Epidermal melanocyte (primary cell): ENCODE data around the gene HARS1.
"Not testable (repeated sequence)": the region's sequence is repeated elsewhere in the genome, so short reads cannot be mapped to it uniquely, and the experiment has no call there.

Experiments
- DNase-seq: peaks from one replicate; pipeline ENCODE4 v3.0.0; 2011; ENCODE audit warnings: low spot score; ENCODE audit not compliant: insufficient read length

The HARS1 gene, protein sequence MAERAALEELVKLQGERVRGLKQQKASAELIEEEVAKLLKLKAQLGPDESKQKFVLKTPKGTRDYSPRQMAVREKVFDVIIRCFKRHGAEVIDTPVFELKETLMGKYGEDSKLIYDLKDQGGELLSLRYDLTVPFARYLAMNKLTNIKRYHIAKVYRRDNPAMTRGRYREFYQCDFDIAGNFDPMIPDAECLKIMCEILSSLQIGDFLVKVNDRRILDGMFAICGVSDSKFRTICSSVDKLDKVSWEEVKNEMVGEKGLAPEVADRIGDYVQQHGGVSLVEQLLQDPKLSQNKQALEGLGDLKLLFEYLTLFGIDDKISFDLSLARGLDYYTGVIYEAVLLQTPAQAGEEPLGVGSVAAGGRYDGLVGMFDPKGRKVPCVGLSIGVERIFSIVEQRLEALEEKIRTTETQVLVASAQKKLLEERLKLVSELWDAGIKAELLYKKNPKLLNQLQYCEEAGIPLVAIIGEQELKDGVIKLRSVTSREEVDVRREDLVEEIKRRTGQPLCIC

GRCh38 chr5:140690941-140691924 is at the start of gene HARS1, which contains the start of gene HARS2:
HARS1 (minus strand) TSS chr5:140691370; CDS start chr5:140691304, 66 bp downstream.
HARS2 (plus strand) TSS chr5:140691455; CDS start chr5:140691649, 194 bp downstream.
- DNase-seq, result peak; percentile 93

DNA sequence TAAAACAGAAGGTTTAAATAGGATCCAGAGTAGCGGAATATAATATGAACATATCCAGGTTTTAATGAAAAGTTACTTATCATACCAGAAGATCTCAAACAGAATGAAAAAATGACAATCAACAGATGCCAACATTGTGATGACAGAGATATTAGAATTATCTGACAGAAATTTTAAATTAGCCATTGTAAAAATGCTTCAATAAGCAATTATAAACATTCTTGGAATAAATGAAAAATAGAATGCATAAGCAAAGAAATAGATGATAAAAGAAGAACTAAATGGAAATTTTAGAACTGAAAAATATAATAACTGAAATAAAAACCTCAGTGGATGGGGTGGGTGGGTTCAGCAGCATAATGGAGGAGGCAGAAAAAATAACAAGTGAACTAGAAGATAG is 46.3 kb upstream of the HARS1 start:
- DNase-seq, result no peak

DNA sequence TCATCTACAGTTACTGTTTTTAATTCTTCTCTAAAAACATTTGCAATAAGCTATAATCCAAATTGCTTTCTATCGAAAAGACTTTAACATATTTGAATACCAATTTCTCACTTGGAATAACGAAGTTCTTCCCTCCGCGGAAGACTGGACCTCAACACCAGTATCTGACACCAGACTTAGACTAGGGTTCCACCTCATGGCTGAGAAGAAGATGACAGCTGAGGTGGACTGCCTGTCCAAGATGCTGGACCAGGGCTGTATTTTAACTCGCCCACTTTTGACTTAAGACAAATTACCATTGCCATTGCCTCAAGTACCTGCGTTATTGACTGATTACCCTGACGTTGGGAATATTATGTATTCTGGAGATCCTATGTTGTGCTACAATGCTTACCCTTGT is 43.2 kb upstream of the HARS1 start:
- DNase-seq, result no peak

DNA sequence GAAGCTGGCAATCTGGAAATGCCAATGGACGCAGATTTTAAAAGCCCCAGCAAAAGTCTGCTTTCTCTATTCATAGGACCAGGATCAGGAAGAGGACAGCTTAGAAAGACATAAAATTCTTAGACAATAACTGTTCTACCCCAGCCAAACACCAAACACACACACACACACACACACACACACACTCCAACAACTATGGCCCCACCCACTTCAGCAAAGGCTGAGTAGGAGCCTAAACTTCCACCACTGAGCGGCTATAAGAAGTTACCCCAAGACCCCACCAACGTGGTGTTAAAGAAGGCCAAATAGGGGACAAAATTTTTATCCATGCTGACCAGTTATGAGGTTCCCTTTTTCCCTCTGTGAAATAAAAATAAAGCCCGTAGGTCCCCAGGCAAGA is 41.9 kb upstream of the HARS1 start:
- no peak for DNase-seq

GRCh38 chr5:140725799-140726471 is 34.8 kb upstream of the HARS1 start:
- peak; percentile 17 for DNase-seq

- not testable (repeated sequence) for DNase-seq
Observed at GRCh38 chr5:140721395-140721794, 30.2 kb upstream of the HARS1 start.

DNA sequence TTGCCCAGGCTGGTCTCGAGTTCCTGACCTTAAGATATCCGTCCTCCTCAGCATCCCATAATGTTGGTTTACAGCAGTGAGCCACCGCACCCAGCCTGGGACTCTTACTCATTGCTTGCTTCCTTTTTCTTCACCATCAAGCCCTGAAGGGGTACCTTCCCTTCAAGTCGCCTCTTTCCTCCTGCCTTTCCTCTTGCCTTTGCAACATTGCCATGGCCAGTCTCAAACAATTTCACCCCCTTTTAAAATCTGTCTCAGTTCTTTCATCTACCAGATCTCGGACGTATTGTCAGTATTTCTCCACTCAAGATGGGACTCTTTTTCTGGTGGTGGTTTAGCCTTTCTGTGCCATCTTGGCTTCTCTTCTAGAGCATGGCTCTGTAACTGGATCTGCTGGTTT is 29.6 kb upstream of the HARS1 start:
- not testable (repeated sequence) for DNase-seq

- no peak for DNase-seq
Observed at GRCh38 chr5:140718266-140718592, 27.1 kb upstream of the HARS1 start.

- DNase-seq, result not testable (repeated sequence)
Observed at GRCh38 chr5:140716238-140716637, 25.1 kb upstream of the HARS1 start.

DNA sequence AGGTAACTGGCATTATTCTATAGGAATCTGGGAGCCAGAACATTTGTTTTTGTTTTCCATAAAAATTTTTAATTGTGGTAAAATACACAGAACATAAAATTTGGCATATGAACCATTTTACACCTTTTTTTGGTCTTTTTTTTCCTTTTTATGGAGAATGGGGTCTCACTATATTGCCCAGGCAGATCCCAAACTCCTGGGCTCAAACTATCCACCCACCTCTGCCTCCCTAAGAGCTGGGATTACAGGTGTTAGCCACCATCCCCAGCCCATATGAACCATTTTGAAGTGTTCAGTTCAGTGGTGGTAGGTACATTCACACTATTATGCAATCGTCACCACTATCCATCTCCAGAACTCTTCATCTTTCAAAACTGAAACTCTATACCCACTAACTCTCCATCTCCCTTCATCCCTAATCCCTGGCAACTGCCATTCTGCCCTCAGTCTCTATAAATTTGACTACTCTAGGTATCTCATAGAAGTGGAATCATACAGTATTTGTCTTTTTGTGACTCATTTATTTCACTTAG is 22.5 kb upstream of the HARS1 start:
- no peak for DNase-seq

DNA sequence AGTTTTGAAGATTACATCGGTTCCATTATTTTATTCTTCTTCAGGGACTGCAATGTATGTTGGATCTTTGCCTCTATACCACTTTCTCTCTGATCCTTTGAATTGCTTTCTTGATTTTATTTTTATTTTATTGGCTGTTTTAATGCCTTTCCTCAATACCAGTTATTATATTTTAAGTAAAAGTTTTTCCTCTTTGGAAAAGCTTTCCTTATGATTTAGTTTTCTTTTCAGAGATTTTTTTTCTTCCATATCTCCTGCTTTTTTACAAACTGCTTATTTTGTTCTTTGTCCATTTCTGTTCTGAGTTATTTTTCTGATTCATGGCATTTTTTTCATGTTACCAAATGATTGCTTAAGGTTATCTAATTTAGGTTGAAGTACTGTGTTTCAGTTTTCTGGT is 20.6 kb upstream of the HARS1 start:
- DNase-seq, result no peak

- peak; percentile 61 for DNase-seq
Observed at GRCh38 chr5:140710899-140711552, 19.9 kb upstream of the HARS1 start.

DNA sequence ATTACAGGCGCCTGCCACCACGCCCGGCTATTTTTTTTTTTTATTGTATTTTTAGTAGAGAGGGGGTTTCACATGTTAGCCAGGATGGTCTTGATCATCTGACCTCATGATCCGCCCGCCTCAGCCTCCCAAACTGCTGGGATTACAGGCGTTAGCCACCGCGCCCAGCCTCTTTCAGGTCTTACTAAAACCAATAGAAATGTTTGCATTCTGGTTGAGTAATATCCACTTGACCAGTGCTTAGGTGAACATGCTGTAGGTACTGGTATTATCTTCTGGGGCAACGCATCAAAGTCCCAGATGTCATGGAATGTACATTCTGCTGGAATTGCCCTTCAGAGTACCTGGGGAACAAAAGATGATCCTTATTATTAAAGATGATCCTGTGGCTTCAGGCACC is 17.6 kb upstream of the HARS1 start:
- not testable (repeated sequence) for DNase-seq

DNA sequence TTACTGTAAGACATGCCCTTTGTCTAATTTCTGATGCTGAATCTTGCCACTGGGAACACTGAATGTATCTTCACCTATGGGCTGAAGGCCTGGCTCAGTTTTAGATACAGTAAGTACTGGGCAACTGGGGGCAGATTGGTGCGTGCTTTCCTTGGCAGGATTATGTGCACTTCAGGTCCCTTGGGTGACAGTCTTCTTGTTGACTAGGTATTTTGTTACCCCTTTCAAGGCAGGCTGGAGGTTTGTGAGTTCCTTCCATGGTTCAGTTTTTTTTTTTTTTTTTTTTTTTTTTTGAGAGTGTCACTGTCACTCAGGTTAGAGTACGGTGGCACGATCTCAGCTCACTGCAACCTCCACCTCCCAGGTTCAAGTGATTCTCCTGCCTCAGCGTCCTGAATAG is 16.6 kb upstream of the HARS1 start:
- no peak for DNase-seq

GRCh38 chr5:140700177-140701144 is 9.3 kb upstream of the HARS1 start, which contains the start of gene ZMAT2:
ZMAT2 (plus strand) TSS chr5:140700447; CDS start chr5:140700461, 14 bp downstream.
- peak; percentile 92 for DNase-seq

GRCh38 chr5:140696891-140697492 is 5.8 kb upstream of the HARS1 start:
- DNase-seq, result no peak

DNA sequence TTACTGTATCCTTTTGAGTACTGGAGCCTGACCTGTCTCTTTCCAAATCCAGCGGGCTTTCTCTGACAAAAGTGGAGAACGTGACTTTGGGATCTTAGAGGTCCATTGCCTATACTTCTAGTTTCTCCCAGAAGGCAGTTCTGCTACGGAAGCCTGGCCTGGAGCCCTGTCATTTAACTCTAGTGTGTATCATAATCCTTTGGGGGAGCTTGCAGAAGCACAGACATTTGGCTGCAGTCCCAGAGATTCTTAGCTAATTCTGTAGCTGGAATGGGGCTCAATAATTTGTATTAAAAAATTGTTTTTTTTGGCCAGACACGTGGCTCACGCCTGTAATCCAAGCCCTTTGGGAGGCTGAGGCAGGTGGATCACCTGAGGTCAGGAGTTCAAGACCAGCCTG is 3.1 kb upstream of the HARS1 start:
- DNase-seq, result no peak

- no peak for DNase-seq
Observed at GRCh38 chr5:140690376-140690932, 716 bp downstream of the HARS1 start.

- DNase-seq, result no peak
Observed at GRCh38 chr5:140678993-140679392, 12.2 kb downstream of the HARS1 start.
